HepG2 (cell line): ENCODE data around the gene GSS. TPM values are rescaled to one million over a fixed set of nuclear protein-coding genes. Genes with fewer than 3 reads are reported as not detected.

ENCODE experiments used
- ATAC-seq: fragments of 200-7000 bp; cut with Tn5 transposase; 3 replicates; pipeline ENCODE4 v1.9.1; 2020; ENCODE audit warnings: mild to moderate bottlenecking, moderate library complexity
- BruUV-seq: library from RNA; stranded (reverse); fragments of 400-500 nt; replicated peaks from 2 replicates; lab custom pipeline; 2021; lab: Mats Ljungman, UMichigan
- CTCF ChIA-PET: fragments of 300-600 bp; formaldehyde crosslinking; extraction: SDS; loops from one replicate; lab custom pipeline; 2021; ENCODE audit warnings: low total read pairs, inconsistent platforms, low intra/inter-chr PET ratio; lab: Yijun Ruan, JAX
- POLR2A ChIA-PET: fragments of 350-600 bp; sonication (Branson Sonifier 250); formaldehyde crosslinking; loops from one replicate; lab custom pipeline; 2020; ENCODE audit warnings: antibody characterized with exemption, inconsistent platforms; lab: Yijun Ruan, JAX
- DNase-seq: peaks from one replicate; pipeline ENCODE4 v3.0.0-alpha.2; 2015; ENCODE audit warnings: low spot score
- FAIRE-seq: peaks from 3 replicates; lab custom pipeline; 2011; peaks lifted over from hg19 to GRCh38; lab: Jason Lieb, UNC
- H2AFZ ChIP-seq: one replicate; pipeline ENCODE4 v1.6.1; 2011; ENCODE audit warnings: low read length, inconsistent platforms
- H3K27ac ChIP-seq: fragments of 300-600 bp; 3 replicates; pipeline ENCODE4 v1.8.0; 2011; ENCODE audit warnings: mixed run types, mild to moderate bottlenecking, mixed read lengths, low read length, inconsistent platforms; ENCODE audit not compliant: insufficient read depth; ENCODE audit errors: extremely low read length
- H3K27me3 ChIP-seq, 2 experiments: fragments of 200-600 bp in 1 of 2; 2 replicates in 1 of 2; 3 replicates in 1 of 2; pipeline versions ENCODE4 v1.6.0 to v1.8.0; 2011; ENCODE audit warnings: low read length in 2 of 2, mild to moderate bottlenecking in 2 of 2, moderate library complexity in 2 of 2, inconsistent platforms in 1 of 2; ENCODE audit not compliant: insufficient read depth in 2 of 2, control insufficient read depth in 1 of 2
- H3K36me3 ChIP-seq, 2 experiments: fragments of 200-600 bp in 1 of 2; replicated peaks in 1 of 2; 2 replicates in 1 of 2; 3 replicates in 1 of 2; pipeline versions ENCODE4 v1.5.1 to v1.8.0; 2011; ENCODE audit warnings: low read length in 2 of 2, inconsistent platforms in 1 of 2; ENCODE audit not compliant: insufficient read depth in 2 of 2, control insufficient read depth in 1 of 2
- H3K4me1 ChIP-seq: 2 replicates; pipeline ENCODE4 v1.5.1; 2012; ENCODE audit warnings: low read length, inconsistent platforms; ENCODE audit not compliant: insufficient read depth
- H3K4me2 ChIP-seq: 2 replicates; pipeline ENCODE4 v1.6.0; 2011; ENCODE audit warnings: low read depth, low read length, inconsistent platforms
- H3K4me3 ChIP-seq, 3 experiments: fragments of 200-600 bp in 1 of 3; sonication (generic), shearing (Covaris generic) in 1 of 3; replicated peaks in 1 of 3; 2 replicates each; pipeline ENCODE4 v1.5.1; 2011 to 2016; ENCODE audit warnings: low read length in 3 of 3, inconsistent platforms in 2 of 3, low read depth in 2 of 3, mild to moderate bottlenecking in 2 of 3, control low read depth in 1 of 3, mixed read lengths in 1 of 3; ENCODE audit not compliant: insufficient read depth in 1 of 3
- H3K79me2 ChIP-seq: one replicate; pipeline ENCODE4 v1.6.1; 2011; ENCODE audit warnings: low read length, inconsistent platforms; ENCODE audit not compliant: insufficient read depth
- H3K9ac ChIP-seq: 2 replicates; pipeline ENCODE4 v1.6.0; 2011; ENCODE audit warnings: mild to moderate bottlenecking, low read depth, low read length, inconsistent platforms; ENCODE audit not compliant: insufficient read depth
- H3K9me3 ChIP-seq: 2 replicates; pipeline ENCODE4 v1.5.1; 2012; ENCODE audit warnings: mild to moderate bottlenecking, low read length
- H4K20me1 ChIP-seq: 2 replicates; pipeline ENCODE4 v1.6.0; 2011; ENCODE audit warnings: inconsistent platforms, mild to moderate bottlenecking, low read length, moderate library complexity; ENCODE audit not compliant: insufficient read depth
- CREB1 ChIP-seq, 2 experiments: fragments of 450-650 bp in 1 of 2; IDR thresholded peaks; 2 replicates each; pipeline ENCODE4 v1.6.1; 2016 to 2017; ENCODE audit warnings: control low read depth in 1 of 2, mild to moderate bottlenecking in 1 of 2, missing compliant biosample characterization in 1 of 2, missing genetic modification characterization in 1 of 2
- HCFC1 ChIP-seq: fragments of 150-350 bp; IDR thresholded peaks from 2 replicates; pipeline ENCODE4 v1.6.1; 2014; ENCODE audit warnings: low read depth, low read length
- SALL1 ChIP-seq: sonication (generic); formaldehyde crosslinking; IDR thresholded peaks from 2 replicates; pipeline ENCODE4 v1.8.0; 2022; ENCODE audit warnings: mild to moderate bottlenecking, missing genetic modification reagents
- SRY ChIP-seq: sonication (generic); formaldehyde crosslinking; IDR thresholded peaks from 2 replicates; pipeline ENCODE4 v1.8.0; 2022; ENCODE audit warnings: mild to moderate bottlenecking, missing genetic modification reagents
- whole genome bisulfite sequencing: methylation state at CpG from one replicate; pipeline ENCODE4 v1.1.6; 2017; ENCODE audit warnings: low lambda C conversion rate; 5-methylcytosine and 5-hydroxymethylcytosine counted together
- in situ Hi-C: cut with HindIII; loops from 2 replicates; pipeline ENCODE4 v1.10.0; 2017; ENCODE audit warnings: low pct_unique_long_range_greater_than_20kb; ENCODE audit not compliant: extremely low pct_ligation_motif_present
- intact Hi-C: fragments of 100-400 bp; cut with micrococcal nuclease; formaldehyde crosslinking; loops from one replicate; pipeline ENCODE4 v1.10.0; 2022; ENCODE audit not compliant: unreplicated experiment
- polyA plus RNA-seq, 8 experiments: library from polyadenylated mRNA; depleted of rRNA in 3 of 8; stranded (reverse) in 7 of 8; unstranded in 1 of 8; fragments of >200 nt; fragmentation: Illumina TruSeq in 4 of 8; extraction: Trizol in 4 of 8; gene quantifications; 2 replicates each; pipeline versions ENCODE4 v1.2.1 to v1.2.3, GENCODE V29; 2011 to 2016; ENCODE audit warnings: low read depth in 4 of 8, missing spikeins in 1 of 8, mixed read lengths in 1 of 8; ENCODE audit not compliant: insufficient read depth in 1 of 8
- total RNA-seq, 5 experiments: library from RNA; depleted of rRNA; stranded (reverse); fragments of >200 nt; fragmentation: Illumina TruSeq; extraction: Trizol; gene quantifications; 2 replicates each; pipeline ENCODE4 v1.2.3, GENCODE V29; 2016; ENCODE audit warnings: low read depth in 1 of 5

GSS gene
- total and polyA plus RNA-seq, 2 of the 13 experiments (the other 11 are each of a cell fraction or from before 2014, with no cell fraction given), result 80.1 to 102 TPM

DNA sequence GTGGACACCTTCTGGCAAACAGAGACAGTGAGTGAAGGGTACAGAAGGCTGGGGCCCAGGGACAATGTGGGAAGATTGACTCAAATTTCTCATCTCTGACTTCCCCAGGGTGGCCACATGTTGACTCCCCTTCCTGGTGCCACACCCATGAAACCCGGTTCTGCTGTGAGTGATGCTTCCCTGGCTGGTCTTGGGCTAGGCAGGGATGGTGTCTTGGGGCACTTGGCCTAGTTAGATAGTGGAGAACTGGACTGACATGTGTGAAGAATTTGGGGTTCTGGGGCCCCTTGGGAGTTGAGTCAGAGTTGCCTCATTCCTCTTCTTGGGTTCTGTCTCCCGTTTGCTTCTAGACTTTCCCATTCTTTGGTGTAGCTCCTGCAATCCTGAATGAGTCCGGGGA is 34.2 kb downstream of the GSS start:
- FAIRE-seq (no peak), ATAC-seq (no peak), DNase-seq (no peak)
- Histone ChIP-seq H3K4me2 (no peak overlapping the region), H3K36me3 (peaks cover 9 to 62% of the 10 kb centered on the region in 2 experiments), H3K79me2 (no peaks in the 10 kb centered on the region), H3K27ac (no peak overlapping the region), H3K4me1 (peaks cover 6% of the 10 kb centered on the region; the same call in 1 of the 2 replicates), H3K9me3 (no peaks in the 10 kb centered on the region; the same call in 1 of the 2 replicates), H3K27me3 (no peaks in the 10 kb centered on the region), H2AFZ (no peak overlapping the region), H3K4me3 (no peak overlapping the region), H3K9ac (no peak overlapping the region), H4K20me1 (no peaks in the 10 kb centered on the region)
- CTCF ChIA-PET, result no interaction called here
- BruUV-seq, result no TSS peak
- in situ Hi-C loops (no loop called here), intact Hi-C loops (no loop called here)
- WGBS, result 90% methylated on average over 3 of the region's 3 CpGs
- POLR2A ChIA-PET, result no interaction called here
- no peak for TF ChIP-seq SRY (CRISPR knock-in tag)
- peak; percentile 5; the same call in 1 of the 2 replicates for TF ChIP-seq HCFC1

DNA sequence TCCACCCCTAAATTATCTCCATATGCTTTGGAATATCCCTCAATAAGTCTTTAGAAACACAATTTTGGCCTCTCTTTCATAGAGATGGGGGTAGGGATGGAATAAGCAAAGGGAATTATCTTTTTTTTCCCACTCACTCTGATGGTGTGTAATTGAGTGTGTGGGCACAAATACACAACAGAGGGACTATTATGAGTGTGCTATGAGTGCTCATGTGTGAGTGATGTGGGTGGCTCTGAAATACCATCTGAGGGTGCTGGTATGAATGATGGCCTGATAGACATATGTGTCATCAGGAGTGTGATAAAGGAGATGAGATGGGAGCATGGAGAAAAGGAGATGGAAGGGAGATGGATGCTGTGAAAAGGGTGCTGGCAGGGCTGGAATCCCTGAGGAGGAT is 35.6 kb downstream of the GSS start:
- ATAC-seq, result no peak
- peaks cover 9 to 51% of the 10 kb centered on the region in 2 experiments for H3K36me3 ChIP-seq
- no TSS peak for BruUV-seq

More for the DNA sequence above, 35.6 kb downstream of the GSS start:
- H3K27me3 ChIP-seq, result no peaks in the 10 kb centered on the region
- POLR2A ChIA-PET, result no interaction called here
- H3K4me3 ChIP-seq, result no peak overlapping the region
- peaks cover 14% of the 10 kb centered on the region for H3K4me1 ChIP-seq
- H3K4me2 ChIP-seq, result no peak overlapping the region
- no peaks in the 10 kb centered on the region; the same call in 1 of the 2 replicates for H3K9me3 ChIP-seq
- DNase-seq (no peak), FAIRE-seq (no peak)
- H3K9ac ChIP-seq, result no peak overlapping the region
- in situ Hi-C loops (no loop called here), intact Hi-C loops (no loop called here)
- TF ChIP-seq SALL1 (CRISPR knock-in tag) (no peak), CREB1 (IDR thresholded peaks at IDR 0.05) (0 out of 2 replicates have a peak, but pooled peaks have one; percentile 5), CREB1 (CRISPR knock-in tag; IDR thresholded peaks at IDR 0.05) (no peak)
- CTCF ChIA-PET, result no interaction called here
- H3K79me2 ChIP-seq, result no peaks in the 10 kb centered on the region
- no peak overlapping the region for H2AFZ ChIP-seq
- no peaks in the 10 kb centered on the region for H4K20me1 ChIP-seq
- no peak overlapping the region for H3K27ac ChIP-seq
